ENCODE data around the gene SALL3. TPM values are rescaled to one million over a fixed set of nuclear protein-coding genes. Genes with fewer than 3 reads are reported as not detected.

SALL3 gene
- total RNA-seq, 1 experiment from 2014 or later: not detected

DNA sequence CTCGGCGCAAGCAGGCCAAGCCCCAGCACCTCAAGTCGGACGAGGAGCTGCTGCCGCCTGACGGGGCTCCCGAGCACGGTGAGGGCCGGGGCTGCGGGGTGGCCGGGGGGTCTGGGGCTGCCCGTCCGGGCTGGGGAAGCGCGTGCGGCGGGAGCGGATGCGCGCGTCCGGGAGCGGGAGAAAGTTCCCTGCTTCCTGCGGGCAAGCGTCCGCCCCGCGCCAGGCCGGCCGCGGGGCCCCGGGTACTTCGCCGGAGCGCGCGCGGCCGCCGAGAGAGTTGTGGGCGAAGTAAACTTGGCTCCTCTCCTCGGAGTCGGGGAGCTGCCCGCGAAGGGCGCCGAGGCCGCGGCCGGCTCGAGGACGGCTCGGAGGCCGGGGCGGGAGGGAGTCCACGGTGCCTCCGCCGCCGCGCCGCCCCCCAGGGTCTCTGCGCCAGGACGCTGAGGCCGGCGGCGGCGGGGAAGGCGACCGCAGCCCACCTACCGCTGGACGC lies 707 bp downstream of the SALL3 start:
- BruUV-seq (replicated peaks): no TSS peak
- H3K27me3 Mint-ChIP-seq (ENCODE audit: unreplicated experiment): no peaks in the 10 kb centered on the region

DNA sequence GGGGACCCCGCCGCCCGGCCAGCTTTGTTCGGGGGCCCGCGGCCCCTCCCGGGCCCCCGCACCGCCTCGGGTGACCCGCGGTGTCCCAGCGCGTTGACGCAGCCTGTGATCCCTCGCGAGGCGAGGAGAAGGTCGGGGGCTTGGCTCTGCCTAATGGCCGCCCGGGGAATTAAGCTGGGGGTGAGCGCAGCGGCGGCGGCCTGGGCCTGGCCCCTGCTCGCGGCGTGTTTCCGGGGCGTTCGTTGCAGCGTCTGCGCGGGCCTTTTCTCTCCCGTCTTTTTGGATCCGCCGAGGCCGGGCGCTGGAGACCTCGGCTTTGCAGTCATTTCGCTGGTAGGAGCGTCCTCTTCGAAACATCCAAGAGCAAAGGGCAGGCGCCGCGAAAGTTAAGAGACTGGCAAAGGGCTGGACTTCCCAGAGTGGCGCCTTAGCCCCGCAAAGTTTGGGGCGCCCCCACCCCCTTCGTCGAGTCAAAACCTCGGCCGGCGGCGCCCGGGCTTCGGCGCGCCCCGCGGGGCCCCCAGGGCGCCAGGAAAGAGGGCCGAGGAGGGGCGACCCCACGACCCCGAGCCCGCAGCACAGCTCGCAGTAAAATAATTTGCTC lies 1.3 kb downstream of the SALL3 start:
- no peak overlapping the region for H3K27ac Mint-ChIP-seq (ENCODE audit: unreplicated experiment)
- BruUV-seq (replicated peaks): no TSS peak
- H3K27me3 Mint-ChIP-seq (ENCODE audit: unreplicated experiment): no peaks in the 10 kb centered on the region
- no peak for DNase-seq
- H3K4me1 Mint-ChIP-seq (ENCODE audit: low read depth, unreplicated experiment): no peaks in the 10 kb centered on the region
- intact Hi-C loops (cut with micrococcal nuclease; ENCODE audit: unreplicated experiment): no loop called here
- no peaks in the 10 kb centered on the region for H3K36me3 Mint-ChIP-seq (ENCODE audit: insufficient read depth, unreplicated experiment)
- CTCF ChIA-PET: no interaction called here
- TF ChIP-seq, protein P1, sequence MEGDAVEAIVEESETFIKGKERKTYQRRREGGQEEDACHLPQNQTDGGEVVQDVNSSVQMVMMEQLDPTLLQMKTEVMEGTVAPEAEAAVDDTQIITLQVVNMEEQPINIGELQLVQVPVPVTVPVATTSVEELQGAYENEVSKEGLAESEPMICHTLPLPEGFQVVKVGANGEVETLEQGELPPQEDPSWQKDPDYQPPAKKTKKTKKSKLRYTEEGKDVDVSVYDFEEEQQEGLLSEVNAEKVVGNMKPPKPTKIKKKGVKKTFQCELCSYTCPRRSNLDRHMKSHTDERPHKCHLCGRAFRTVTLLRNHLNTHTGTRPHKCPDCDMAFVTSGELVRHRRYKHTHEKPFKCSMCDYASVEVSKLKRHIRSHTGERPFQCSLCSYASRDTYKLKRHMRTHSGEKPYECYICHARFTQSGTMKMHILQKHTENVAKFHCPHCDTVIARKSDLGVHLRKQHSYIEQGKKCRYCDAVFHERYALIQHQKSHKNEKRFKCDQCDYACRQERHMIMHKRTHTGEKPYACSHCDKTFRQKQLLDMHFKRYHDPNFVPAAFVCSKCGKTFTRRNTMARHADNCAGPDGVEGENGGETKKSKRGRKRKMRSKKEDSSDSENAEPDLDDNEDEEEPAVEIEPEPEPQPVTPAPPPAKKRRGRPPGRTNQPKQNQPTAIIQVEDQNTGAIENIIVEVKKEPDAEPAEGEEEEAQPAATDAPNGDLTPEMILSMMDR (IDR thresholded peaks at IDR 0.05; ENCODE audit: unreplicated experiment): no peak
- peaks cover 8% of the 10 kb centered on the region for H3K9me3 Mint-ChIP-seq (ENCODE audit: low read depth, unreplicated experiment)
- no peak overlapping the region for H3K4me3 Mint-ChIP-seq (ENCODE audit: low read depth, unreplicated experiment)

More for the DNA sequence above, 707 bp downstream of the SALL3 start:
- CTCF ChIA-PET: no interaction called here
- Mint-ChIP-seq H3K36me3 (ENCODE audit: insufficient read depth, unreplicated experiment) (no peaks in the 10 kb centered on the region), H3K4me3 (ENCODE audit: low read depth, unreplicated experiment) (no peak overlapping the region), H3K27ac (ENCODE audit: unreplicated experiment) (no peak overlapping the region), H3K9me3 (ENCODE audit: low read depth, unreplicated experiment) (peaks cover 8% of the 10 kb centered on the region), H3K4me1 (ENCODE audit: low read depth, unreplicated experiment) (no peaks in the 10 kb centered on the region)
- intact Hi-C loops (cut with micrococcal nuclease; ENCODE audit: unreplicated experiment): no loop called here
- DNase-seq: no peak
- TF ChIP-seq, protein P1 (IDR thresholded peaks at IDR 0.05; ENCODE audit: unreplicated experiment): no peak

- CTCF ChIA-PET: no interaction called here
- TF ChIP-seq, protein P1 (IDR thresholded peaks at IDR 0.05; ENCODE audit: unreplicated experiment): no peak
- no peak for DNase-seq
- Mint-ChIP-seq H3K27me3 (ENCODE audit: unreplicated experiment) (no peaks in the 10 kb centered on the region), H3K36me3 (ENCODE audit: insufficient read depth, unreplicated experiment) (no peaks in the 10 kb centered on the region), H3K4me1 (ENCODE audit: low read depth, unreplicated experiment) (no peaks in the 10 kb centered on the region), H3K4me3 (ENCODE audit: low read depth, unreplicated experiment) (no peak overlapping the region), H3K9me3 (ENCODE audit: low read depth, unreplicated experiment) (peaks cover 8% of the 10 kb centered on the region), H3K27ac (ENCODE audit: unreplicated experiment) (no peak overlapping the region)
- intact Hi-C loops (cut with micrococcal nuclease; ENCODE audit: unreplicated experiment): no loop called here
- no TSS peak for BruUV-seq (replicated peaks)
Observed at GRCh38 chr18:78981394-78981831, 1.8 kb downstream of the SALL3 start.

DNA sequence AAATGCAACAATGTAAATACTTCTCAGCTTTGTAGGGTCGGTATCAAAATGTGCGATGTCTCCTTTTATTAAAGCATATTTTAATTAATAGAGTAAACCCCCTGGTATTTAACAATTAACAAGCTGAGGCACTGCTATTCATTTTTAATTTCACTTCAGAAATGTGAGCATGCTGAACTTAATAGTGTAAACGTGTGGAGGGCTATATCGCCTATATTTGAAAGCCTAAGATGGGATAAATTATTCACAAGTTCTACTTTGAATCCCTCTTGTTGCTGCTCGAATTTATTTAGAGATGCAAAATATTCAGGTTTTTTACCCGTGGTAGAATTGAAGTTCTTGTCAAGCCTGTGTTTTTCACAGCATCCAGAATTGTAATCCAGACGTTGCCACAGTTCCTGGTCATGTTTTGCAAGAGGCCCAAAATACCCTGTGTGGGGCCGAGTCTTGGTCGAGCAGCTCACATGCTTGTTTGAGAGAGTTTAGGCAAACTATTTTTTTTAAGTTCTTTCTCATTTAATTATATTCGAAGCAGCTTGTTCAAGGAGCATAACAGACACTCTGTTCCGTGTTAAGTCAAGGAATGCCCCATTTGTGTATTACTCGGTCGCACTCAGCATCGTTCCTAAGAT lies 2.5 kb downstream of the SALL3 start:
- Mint-ChIP-seq H3K27me3 (ENCODE audit: unreplicated experiment) (no peaks in the 10 kb centered on the region), H3K9me3 (ENCODE audit: low read depth, unreplicated experiment) (peaks cover 7% of the 10 kb centered on the region), H3K4me1 (ENCODE audit: low read depth, unreplicated experiment) (no peaks in the 10 kb centered on the region), H3K27ac (ENCODE audit: unreplicated experiment) (no peak overlapping the region), H3K36me3 (ENCODE audit: insufficient read depth, unreplicated experiment) (no peaks in the 10 kb centered on the region), H3K4me3 (ENCODE audit: low read depth, unreplicated experiment) (no peak overlapping the region)
- BruUV-seq (replicated peaks): no TSS peak
- intact Hi-C loops (cut with micrococcal nuclease; ENCODE audit: unreplicated experiment): no loop called here
- no peak for DNase-seq
- CTCF ChIA-PET: no interaction called here
- TF ChIP-seq, protein P1 (IDR thresholded peaks at IDR 0.05; ENCODE audit: unreplicated experiment): no peak

All from Calu3 (cell line).